OCI-M2 (cell line): ENCODE results near the gene CAMSAP2.

Experiments used
- DNase-seq: peaks from one replicate; lab custom pipeline; 2025; ENCODE audit not compliant: unreplicated experiment; lab: John Stamatoyannopoulos, UW

Gene CAMSAP2

GRCh38 chr1:200738327-200738948, at the start of gene CAMSAP2:
TSS of gene CAMSAP2 (plus strand) at chr1:200738893. CDS start at chr1:200739828, 935 bp downstream.
- no peak for DNase-seq

- no peak for DNase-seq
Measured at GRCh38 chr1:200692316-200692715, 46.4 kb upstream of the CAMSAP2 start.

- no peak for DNase-seq
Measured at GRCh38 chr1:200693327-200693726, 45.4 kb upstream of the CAMSAP2 start.

- no peak for DNase-seq
Measured at GRCh38 chr1:200694738-200695137, 44.0 kb upstream of the CAMSAP2 start.

- DNase-seq, result no peak
Measured at GRCh38 chr1:200699871-200700270, 38.8 kb upstream of the CAMSAP2 start.

- no peak for DNase-seq
Measured at GRCh38 chr1:200704986-200705500, 33.6 kb upstream of the CAMSAP2 start.

- DNase-seq, result no peak
Measured at GRCh38 chr1:200706111-200706814, 32.4 kb upstream of the CAMSAP2 start.

GRCh38 chr1:200707116-200707515, 31.6 kb upstream of the CAMSAP2 start:
- no peak for DNase-seq

GRCh38 chr1:200708161-200708560, 30.5 kb upstream of the CAMSAP2 start:
- no peak for DNase-seq

- DNase-seq, result no peak
Measured at GRCh38 chr1:200708769-200709168, 29.9 kb upstream of the CAMSAP2 start.

- DNase-seq, result no peak
Measured at GRCh38 chr1:200710166-200710565, 28.5 kb upstream of the CAMSAP2 start.

- no peak for DNase-seq
Measured at GRCh38 chr1:200714504-200715187, 24.0 kb upstream of the CAMSAP2 start.

- DNase-seq, result no peak
Measured at GRCh38 chr1:200720199-200720598, 18.5 kb upstream of the CAMSAP2 start.

GRCh38 chr1:200724064-200724463, 14.6 kb upstream of the CAMSAP2 start:
- no peak for DNase-seq

GRCh38 chr1:200727257-200727656, 11.4 kb upstream of the CAMSAP2 start:
- DNase-seq, result no peak

- no peak for DNase-seq
Measured at GRCh38 chr1:200729863-200730262, 8.8 kb upstream of the CAMSAP2 start.

- no peak for DNase-seq
Measured at GRCh38 chr1:200731654-200732332, 6.9 kb upstream of the CAMSAP2 start.

- no peak for DNase-seq
Measured at GRCh38 chr1:200732438-200732837, 6.3 kb upstream of the CAMSAP2 start.

GRCh38 chr1:200733907-200734306, 4.8 kb upstream of the CAMSAP2 start:
- no peak for DNase-seq

GRCh38 chr1:200737647-200738291, 924 bp upstream of the CAMSAP2 start:
- DNase-seq, result no peak
